Stimulated activated naive CD8-positive, alpha-beta T cell treated with anti-CD3 and anti-CD28 coated beads, Interleukin-15, amount 100 ng/mL, for 72 hours (primary cell): Measurements from ENCODE around the gene GEMIN7.
A peak's percentile ranks its signal among the peaks of the same experiment; 100 is the strongest.

ENCODE experiments used
- ATAC-seq: fragments of 150-1000 bp; cut with Tn5 transposase; 2 replicates; pipeline ENCODE4 v1.10.0; 2021; ENCODE audit warnings: mild to moderate bottlenecking, moderate library complexity
- DNase-seq, 2 donors: peaks; one replicate each; pipeline ENCODE4 v3.0.0; 2021 to 2022
- H3K27ac Mint-ChIP-seq, 2 donors: one replicate each; pipeline ENCODE4 v1.8.0; 2022; ENCODE audit warnings: mild to moderate bottlenecking in 2 of 2, mixed read lengths in 2 of 2, moderate library complexity in 2 of 2
- H3K27me3 Mint-ChIP-seq: one replicate; pipeline ENCODE4 v1.8.0; 2022; ENCODE audit warnings: mixed read lengths
- H3K4me1 Mint-ChIP-seq: one replicate; pipeline ENCODE4 v1.8.0; 2022; ENCODE audit warnings: mild to moderate bottlenecking, mixed read lengths
- H3K4me3 Mint-ChIP-seq, 2 donors: one replicate each; pipeline ENCODE4 v1.8.0; 2022; ENCODE audit warnings: mild to moderate bottlenecking in 2 of 2, mixed read lengths in 2 of 2, moderate library complexity in 1 of 2
- H3K9me3 Mint-ChIP-seq, 2 donors: one replicate each; pipeline ENCODE4 v1.8.0; 2022; ENCODE audit warnings: mixed read lengths in 2 of 2

GEMIN7 gene

GRCh38 chr19:45074744-45075300 lies 4.2 kb upstream of the GEMIN7 start:
- H3K4me1 Mint-ChIP-seq, result peaks cover 50% of the 10 kb centered on the region
- DNase-seq (no peak), ATAC-seq (no peak)
- H3K9me3 Mint-ChIP-seq, result no peaks in the 10 kb centered on the region
- H3K27me3 Mint-ChIP-seq, result no peaks in the 10 kb centered on the region
- no peak overlapping the region for H3K27ac Mint-ChIP-seq
- peak overlapping the region; percentile 60 to 91 for H3K4me3 Mint-ChIP-seq

- H3K4me1 Mint-ChIP-seq, result peaks cover 57% of the 10 kb centered on the region
Observed at GRCh38 chr19:45075301-45076028, 3.6 kb upstream of the GEMIN7 start.

GRCh38 chr19:45076029-45076850 lies 2.8 kb upstream of the GEMIN7 start, which contains the start of gene ZNF296:
ZNF296 (minus strand) TSS chr19:45076478; CDS start chr19:45076373, 105 bp downstream.
- no peaks in the 10 kb centered on the region for H3K27me3 Mint-ChIP-seq
- DNase-seq (peak; percentile 82 to 85), ATAC-seq (peak; percentile 86)
- H3K9me3 Mint-ChIP-seq, result no peaks in the 10 kb centered on the region
- H3K4me1 Mint-ChIP-seq, result peaks cover 62% of the 10 kb centered on the region
- peak within 1 kb of the TSS; percentile 65 to 85 for H3K27ac Mint-ChIP-seq
- peak within 1 kb of the TSS; percentile 88 to 91 for H3K4me3 Mint-ChIP-seq

More at GRCh38 chr19:45075301-45076028, 3.6 kb upstream of the GEMIN7 start:
- Mint-ChIP-seq H3K4me3 (peak overlapping the region; percentile 88 to 91), H3K27ac (peak overlapping the region; percentile 65 to 85), H3K27me3 (no peaks in the 10 kb centered on the region), H3K9me3 (no peaks in the 10 kb centered on the region)
- DNase-seq, result peak; percentile 29 to 46
- ATAC-seq, result peak; percentile 18

- Mint-ChIP-seq H3K4me1 (peaks cover 67% of the 10 kb centered on the region), H3K27ac (peak overlapping the region; percentile 65 to 79), H3K9me3 (no peaks in the 10 kb centered on the region), H3K4me3 (peak overlapping the region; percentile 88 to 91), H3K27me3 (no peaks in the 10 kb centered on the region)
- no peak for ATAC-seq
- no peak for DNase-seq
Observed at GRCh38 chr19:45076851-45077730, 2.0 kb upstream of the GEMIN7 start.

GRCh38 chr19:45078390-45079062 lies 534 bp upstream of the GEMIN7 start:
- peaks cover 71% of the 10 kb centered on the region for H3K4me1 Mint-ChIP-seq

GRCh38 chr19:45079911-45080370 lies 881 bp downstream of the GEMIN7 start:
- Mint-ChIP-seq H3K27me3 (no peaks in the 10 kb centered on the region), H3K9me3 (no peaks in the 10 kb centered on the region), H3K27ac (peak overlapping the region; percentile 97), H3K4me1 (peaks cover 65% of the 10 kb centered on the region), H3K4me3 (peak overlapping the region; percentile 92 to 93)
- no peak for ATAC-seq
- no peak for DNase-seq

More at GRCh38 chr19:45078390-45079062, 534 bp upstream of the GEMIN7 start:
- ATAC-seq (peak; percentile 18), DNase-seq (no peak)
- Mint-ChIP-seq H3K9me3 (no peaks in the 10 kb centered on the region), H3K27me3 (no peaks in the 10 kb centered on the region), H3K4me3 (peak overlapping the region; percentile 92 to 93), H3K27ac (peak overlapping the region; percentile 81 to 97)

GRCh38 chr19:45082170-45082569 lies 3.1 kb downstream of the GEMIN7 start:
- H3K4me1 Mint-ChIP-seq, result peaks cover 61% of the 10 kb centered on the region
- H3K27ac Mint-ChIP-seq, result no peak overlapping the region
- no peak for ATAC-seq
- H3K27me3 Mint-ChIP-seq, result no peaks in the 10 kb centered on the region
- H3K4me3 Mint-ChIP-seq, result peak overlapping the region in 1 of 2 donors; percentile 52
- no peaks in the 10 kb centered on the region for H3K9me3 Mint-ChIP-seq
- DNase-seq, result no peak

GRCh38 chr19:45086480-45086879 lies 7.4 kb downstream of the GEMIN7 start:
- no peaks in the 10 kb centered on the region for H3K9me3 Mint-ChIP-seq
- H3K27me3 Mint-ChIP-seq, result no peaks in the 10 kb centered on the region
- ATAC-seq (no peak), DNase-seq (no peak)
- H3K4me3 Mint-ChIP-seq, result no peak overlapping the region
- H3K27ac Mint-ChIP-seq, result peak overlapping the region in 1 of 2 donors; percentile 14
- H3K4me1 Mint-ChIP-seq, result peaks cover 50% of the 10 kb centered on the region

- H3K4me3 Mint-ChIP-seq, result peak overlapping the region; percentile 58 to 69
- no peaks in the 10 kb centered on the region for H3K9me3 Mint-ChIP-seq
- H3K27ac Mint-ChIP-seq, result peak overlapping the region; percentile 90
- H3K4me1 Mint-ChIP-seq, result peaks cover 50% of the 10 kb centered on the region
- H3K27me3 Mint-ChIP-seq, result no peaks in the 10 kb centered on the region
- ATAC-seq (peak; percentile 74), DNase-seq (peak; percentile 22 to 54)
Observed at GRCh38 chr19:45087531-45087930, 8.5 kb downstream of the GEMIN7 start.

- Mint-ChIP-seq H3K27me3 (no peaks in the 10 kb centered on the region), H3K9me3 (no peaks in the 10 kb centered on the region), H3K4me1 (peaks cover 70% of the 10 kb centered on the region), H3K4me3 (no peak overlapping the region), H3K27ac (no peak overlapping the region)
- no peak for ATAC-seq
- no peak for DNase-seq
Observed at GRCh38 chr19:45090034-45090433, 11.0 kb downstream of the GEMIN7 start.

GRCh38 chr19:45090606-45091005 lies 11.5 kb downstream of the GEMIN7 start:
- no peaks in the 10 kb centered on the region for H3K27me3 Mint-ChIP-seq
- DNase-seq (no peak), ATAC-seq (no peak)
- no peaks in the 10 kb centered on the region for H3K9me3 Mint-ChIP-seq
- peaks cover 75% of the 10 kb centered on the region for H3K4me1 Mint-ChIP-seq
- H3K4me3 Mint-ChIP-seq, result no peak overlapping the region
- H3K27ac Mint-ChIP-seq, result no peak overlapping the region

GRCh38 chr19:45091031-45091923 lies 12.2 kb downstream of the GEMIN7 start:
- DNase-seq, result peak; percentile 94 to 95
- Mint-ChIP-seq H3K4me1 (peaks cover 79% of the 10 kb centered on the region), H3K27ac (peak overlapping the region; percentile 89 to 100), H3K4me3 (peak overlapping the region; percentile 80 to 90), H3K9me3 (no peaks in the 10 kb centered on the region), H3K27me3 (no peaks in the 10 kb centered on the region)
- peak; percentile 77 for ATAC-seq
